Uterus (tissue), 4 donors: ENCODE measurements around the gene NEK6. TPM values are rescaled to one million over a fixed set of nuclear protein-coding genes. Genes with fewer than 3 reads are reported as not detected.

Experiments
- DNase-seq, 2 donors: peaks; one replicate each; pipeline ENCODE4 v3.0.0-alpha.2; 2019 to 2020
- H3K27ac ChIP-seq, 2 donors: fragments of 200-600 bp; sonication (generic); 1 replicate in 1 of 2; 2 replicates in 1 of 2; pipeline ENCODE4 v1.5.1; 2016 to 2018
- H3K27me3 ChIP-seq, 2 donors: fragments of 200-600 bp; sonication (generic); one replicate each; pipeline ENCODE4 v1.5.1; 2018 to 2019; ENCODE audit warnings: control low read depth in 1 of 2
- H3K36me3 ChIP-seq, 2 donors: fragments of 200-600 bp; sonication (generic); one replicate each; pipeline ENCODE4 v1.5.1; 2019; ENCODE audit warnings: control low read depth in 1 of 2
- H3K4me1 ChIP-seq, 2 donors: fragments of 200-600 bp; sonication (generic); one replicate each; pipeline ENCODE4 v1.5.1; 2018 to 2019; ENCODE audit warnings: control low read depth in 1 of 2
- H3K4me3 ChIP-seq, 2 donors: fragments of 200-600 bp; sonication (generic); 1 replicate in 1 of 2; 2 replicates in 1 of 2; pipeline ENCODE4 v1.5.1; 2018 to 2019; ENCODE audit warnings: mild to moderate bottlenecking in 1 of 2
- H3K9me3 ChIP-seq, 2 donors: fragments of 200-600 bp; sonication (generic); one replicate each; pipeline ENCODE4 v1.5.1; 2019; ENCODE audit warnings: control low read depth in 1 of 2
- POLR2A ChIP-seq, 2 donors: fragments of 450-650 bp; IDR thresholded peaks; one replicate each; pipeline ENCODE4 v1.6.1; 2016; ENCODE audit warnings: antibody characterized with exemption in 2 of 2, mild to moderate bottlenecking in 1 of 2, moderate library complexity in 1 of 2
- intact Hi-C: fragments of 100-400 bp; cut with DNase I; formaldehyde crosslinking; loops from one replicate; pipeline ENCODE4 v1.15.1; 2023; ENCODE audit warnings: low total_unique reads
- total RNA-seq, 4 donors: library from RNA; depleted of rRNA in 3 of 4; stranded (reverse); fragments of >200 nt in 3 of 4; gene quantifications; one replicate each; pipeline versions ENCODE4 v1.1.0 to v1.2.4, GENCODE V29; 2014 to 2023
- TF ChIP-seq, protein P1 (sequence below), 4 experiments: fragments of 200-600 bp in 2 of 4; fragments of 450-650 bp in 2 of 4; sonication (generic) in 2 of 4; IDR thresholded peaks; one replicate each; pipeline ENCODE4 v1.5.1; 2016 to 2019; ENCODE audit warnings: antibody characterized with exemption in 4 of 4, mild to moderate bottlenecking in 2 of 4, moderate library complexity in 1 of 4
- donor health status: DM: yes; HTN: yes; CAD: no.

The NEK6 gene
- total RNA-seq, 4 donors from 2014 or later = 6.1 to 38.5 (median 34.7) TPM

DNA sequence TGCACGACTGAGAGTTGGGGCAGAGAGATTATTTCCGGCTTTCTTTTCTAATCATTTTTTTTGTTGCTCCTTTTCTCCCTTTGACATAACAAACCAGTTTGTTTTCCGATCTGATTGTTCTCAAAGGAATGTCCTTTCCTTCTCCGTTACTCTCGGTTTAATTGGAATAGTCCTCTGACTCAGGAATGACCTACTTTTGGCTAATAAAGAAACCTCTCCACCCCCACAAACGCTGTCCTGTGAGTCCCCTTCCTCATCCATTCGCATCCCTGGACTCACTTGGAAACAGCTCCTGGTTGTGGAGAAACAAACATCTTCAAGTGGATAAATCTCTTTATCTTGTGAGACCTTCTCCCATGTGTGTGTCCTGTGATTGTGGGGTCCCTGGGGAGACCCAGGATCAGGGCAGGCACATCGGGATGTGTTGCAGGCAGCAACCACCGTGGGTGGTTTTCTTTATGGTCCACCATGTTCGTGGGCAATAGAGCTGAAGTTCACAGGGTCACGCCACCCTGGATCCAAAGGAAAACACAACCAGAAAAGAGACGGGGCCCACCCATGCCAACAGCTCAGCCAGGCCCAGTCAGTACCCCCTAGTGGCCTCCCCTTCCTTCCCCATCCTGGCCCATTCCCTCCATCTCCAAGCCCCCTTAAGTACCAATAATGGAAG is 45.2 kb upstream of the NEK6 start:
- no peak for DNase-seq
- Histone ChIP-seq H3K4me3 (no peak overlapping the region), H3K27me3 (no peaks in the 10 kb centered on the region), H3K4me1 (no peaks in the 10 kb centered on the region), H3K36me3 (no peaks in the 10 kb centered on the region), H3K27ac (no peak overlapping the region), H3K9me3 (no peaks in the 10 kb centered on the region)
- TF ChIP-seq, protein P1, sequence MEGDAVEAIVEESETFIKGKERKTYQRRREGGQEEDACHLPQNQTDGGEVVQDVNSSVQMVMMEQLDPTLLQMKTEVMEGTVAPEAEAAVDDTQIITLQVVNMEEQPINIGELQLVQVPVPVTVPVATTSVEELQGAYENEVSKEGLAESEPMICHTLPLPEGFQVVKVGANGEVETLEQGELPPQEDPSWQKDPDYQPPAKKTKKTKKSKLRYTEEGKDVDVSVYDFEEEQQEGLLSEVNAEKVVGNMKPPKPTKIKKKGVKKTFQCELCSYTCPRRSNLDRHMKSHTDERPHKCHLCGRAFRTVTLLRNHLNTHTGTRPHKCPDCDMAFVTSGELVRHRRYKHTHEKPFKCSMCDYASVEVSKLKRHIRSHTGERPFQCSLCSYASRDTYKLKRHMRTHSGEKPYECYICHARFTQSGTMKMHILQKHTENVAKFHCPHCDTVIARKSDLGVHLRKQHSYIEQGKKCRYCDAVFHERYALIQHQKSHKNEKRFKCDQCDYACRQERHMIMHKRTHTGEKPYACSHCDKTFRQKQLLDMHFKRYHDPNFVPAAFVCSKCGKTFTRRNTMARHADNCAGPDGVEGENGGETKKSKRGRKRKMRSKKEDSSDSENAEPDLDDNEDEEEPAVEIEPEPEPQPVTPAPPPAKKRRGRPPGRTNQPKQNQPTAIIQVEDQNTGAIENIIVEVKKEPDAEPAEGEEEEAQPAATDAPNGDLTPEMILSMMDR (IDR thresholded peaks at IDR 0.05) = no peak
- no peak for TF ChIP-seq POLR2A (IDR thresholded peaks at IDR 0.05)
- intact Hi-C loops = no loop called here

DNA sequence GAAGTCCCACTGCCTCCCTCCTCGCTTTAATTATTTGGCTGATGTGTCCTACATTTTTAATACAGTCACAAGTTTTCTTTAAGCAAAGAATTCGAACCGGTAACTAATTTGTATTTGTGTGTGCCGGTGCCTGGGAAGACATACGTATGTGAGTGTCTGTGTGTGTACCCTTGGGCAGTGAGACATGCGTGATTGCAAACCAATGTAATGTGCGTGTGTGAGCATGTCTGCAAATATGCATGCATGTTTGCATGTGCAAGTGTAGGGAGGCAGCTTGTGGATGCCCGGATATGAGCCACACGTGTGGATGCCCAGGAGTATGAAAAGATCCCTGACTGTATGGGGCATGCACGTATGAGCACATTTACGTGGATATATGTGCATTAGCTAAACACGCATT is 44.4 kb upstream of the NEK6 start:
- intact Hi-C loops = no loop called here
- TF ChIP-seq POLR2A (IDR thresholded peaks at IDR 0.05) = no peak
- TF ChIP-seq, protein P1 (IDR thresholded peaks at IDR 0.05) = no peak
- Histone ChIP-seq H3K9me3 (no peaks in the 10 kb centered on the region), H3K4me1 (no peaks in the 10 kb centered on the region), H3K27me3 (no peaks in the 10 kb centered on the region), H3K36me3 (no peaks in the 10 kb centered on the region), H3K4me3 (no peak overlapping the region), H3K27ac (no peak overlapping the region)
- DNase-seq = no peak

DNA sequence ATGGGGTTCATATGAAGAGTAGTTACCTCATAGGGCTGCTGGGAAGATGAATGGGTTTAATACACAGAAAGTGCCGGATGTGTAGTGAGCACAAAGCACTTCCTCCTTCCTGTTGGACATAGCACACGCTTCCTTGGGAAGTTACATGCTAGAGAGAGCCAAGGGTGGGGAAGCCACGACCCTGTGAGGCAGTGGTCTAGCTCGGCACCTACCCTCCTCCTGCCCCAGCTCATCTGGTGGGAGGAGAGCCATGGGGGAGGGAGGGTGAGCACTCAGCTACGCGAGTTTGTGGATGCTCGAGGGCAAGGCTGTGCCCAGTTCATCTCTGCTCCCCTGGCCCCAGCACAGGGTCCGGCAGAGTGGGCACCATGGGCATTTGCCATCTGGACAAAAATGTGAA is 43.6 kb upstream of the NEK6 start:
- H3K27ac ChIP-seq = no peak overlapping the region
- no peak overlapping the region for H3K4me3 ChIP-seq
- no peak for TF ChIP-seq POLR2A (IDR thresholded peaks at IDR 0.05)
- TF ChIP-seq, protein P1 (IDR thresholded peaks at IDR 0.05) = no peak
- intact Hi-C loops = no loop called here
- no peaks in the 10 kb centered on the region for H3K4me1 ChIP-seq
- no peaks in the 10 kb centered on the region for H3K27me3 ChIP-seq
- DNase-seq = no peak
- H3K36me3 ChIP-seq = no peaks in the 10 kb centered on the region
- no peaks in the 10 kb centered on the region for H3K9me3 ChIP-seq

DNA sequence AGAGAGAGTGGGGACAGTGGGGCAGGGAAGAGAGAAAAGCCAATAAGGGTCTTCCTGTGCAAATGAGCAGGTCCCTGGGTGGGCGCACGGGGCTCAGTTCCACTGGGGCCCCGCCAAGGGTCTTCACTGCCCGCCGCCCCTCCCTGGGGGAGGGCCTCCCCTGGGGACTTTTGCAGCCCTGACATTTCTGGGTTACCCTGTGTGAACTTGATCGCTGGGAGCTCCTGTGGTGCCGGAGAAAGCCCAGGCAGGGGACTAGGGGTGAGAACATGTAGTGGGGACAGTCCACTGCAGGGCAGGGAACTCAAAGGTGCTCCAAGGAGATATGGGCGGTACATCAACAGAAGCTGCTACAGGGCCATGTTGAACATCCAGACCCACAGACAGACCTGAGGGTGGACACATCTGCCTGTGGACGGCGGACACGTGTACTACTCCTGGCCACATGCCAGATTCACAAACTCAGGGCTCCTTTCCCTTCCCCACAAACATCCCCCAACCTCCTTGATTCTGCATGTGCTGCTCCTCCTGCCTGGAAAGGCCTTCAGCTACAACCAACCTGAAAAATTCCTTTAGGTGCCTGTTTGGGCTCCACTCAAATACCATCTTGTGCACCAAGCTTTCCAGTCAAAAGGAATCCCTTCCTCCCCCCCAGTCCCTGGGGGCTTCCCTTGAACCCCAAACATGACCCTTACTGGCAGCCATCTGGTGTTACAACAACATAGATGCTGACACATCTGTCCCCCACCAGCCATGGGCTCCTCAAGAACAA is 43.0 kb upstream of the NEK6 start:
- intact Hi-C loops = no loop called here
- Histone ChIP-seq H3K4me1 (no peaks in the 10 kb centered on the region), H3K27ac (no peak overlapping the region), H3K36me3 (no peaks in the 10 kb centered on the region), H3K9me3 (no peaks in the 10 kb centered on the region), H3K4me3 (no peak overlapping the region), H3K27me3 (no peaks in the 10 kb centered on the region)
- DNase-seq = no peak
- no peak for TF ChIP-seq POLR2A (IDR thresholded peaks at IDR 0.05)
- TF ChIP-seq, protein P1 (IDR thresholded peaks at IDR 0.05) = no peak

DNA sequence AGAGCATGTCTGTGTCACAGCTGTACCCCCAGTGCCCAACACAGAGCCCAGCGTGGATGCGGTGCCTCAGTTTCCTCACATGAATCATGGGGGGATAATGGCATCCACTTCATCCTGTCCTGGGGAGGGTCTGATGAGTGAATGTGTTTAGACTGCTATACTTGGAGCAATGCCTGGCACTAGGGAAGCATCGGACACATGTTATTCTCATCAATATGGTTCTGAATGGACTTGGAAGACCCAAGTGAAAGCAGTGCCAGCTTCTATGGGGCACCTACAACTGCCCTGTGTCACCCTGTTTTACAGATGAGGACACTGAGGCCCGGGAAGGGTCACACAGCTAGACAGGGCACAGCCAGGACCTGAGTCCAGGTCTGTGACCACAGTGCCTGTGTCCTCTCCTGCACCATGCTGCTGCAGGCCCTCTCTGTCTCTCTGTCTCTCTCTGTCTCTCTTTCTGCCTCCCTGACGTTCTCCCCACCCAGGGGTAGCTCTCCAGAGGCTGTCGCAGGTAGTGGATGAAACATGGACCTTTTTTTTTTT is 42.3 kb upstream of the NEK6 start:
- H3K9me3 ChIP-seq = no peaks in the 10 kb centered on the region
- TF ChIP-seq, protein P1 (IDR thresholded peaks at IDR 0.05) = no peak
- TF ChIP-seq POLR2A (IDR thresholded peaks at IDR 0.05) = no peak
- no peaks in the 10 kb centered on the region for H3K4me1 ChIP-seq
- no peak overlapping the region for H3K4me3 ChIP-seq
- no peaks in the 10 kb centered on the region for H3K36me3 ChIP-seq
- DNase-seq = no peak
- no peak overlapping the region for H3K27ac ChIP-seq
- intact Hi-C loops = no loop called here
- H3K27me3 ChIP-seq = no peaks in the 10 kb centered on the region
